HG03521 (cell line): ENCODE measurements around the gene HADH.
"Not testable (repeated sequence)": the region's sequence is repeated elsewhere in the genome, so short reads cannot be mapped to it uniquely, and the experiment has no call there.

ENCODE experiments used
- ATAC-seq: cut with Tn5 transposase; IDR thresholded peaks from one replicate; pipeline ENCODE4 v1.9.1; 2021; ENCODE audit warnings: mild to moderate bottlenecking, moderate library complexity; ENCODE audit not compliant: unreplicated experiment

HADH gene

GRCh38 chr4:107989537-107990386, at the start of gene HADH:
HADH (plus strand) TSS chr4:107989889; CDS start chr4:107989933, 44 bp downstream.
- ATAC-seq, result peak; percentile 99

- ATAC-seq, result no peak
These were observed 43.9 kb upstream of the HADH start for GRCh38 chr4:107945809-107946208.

GRCh38 chr4:107950746-107951540, 38.7 kb upstream of the HADH start:
- ATAC-seq, result no peak

DNA sequence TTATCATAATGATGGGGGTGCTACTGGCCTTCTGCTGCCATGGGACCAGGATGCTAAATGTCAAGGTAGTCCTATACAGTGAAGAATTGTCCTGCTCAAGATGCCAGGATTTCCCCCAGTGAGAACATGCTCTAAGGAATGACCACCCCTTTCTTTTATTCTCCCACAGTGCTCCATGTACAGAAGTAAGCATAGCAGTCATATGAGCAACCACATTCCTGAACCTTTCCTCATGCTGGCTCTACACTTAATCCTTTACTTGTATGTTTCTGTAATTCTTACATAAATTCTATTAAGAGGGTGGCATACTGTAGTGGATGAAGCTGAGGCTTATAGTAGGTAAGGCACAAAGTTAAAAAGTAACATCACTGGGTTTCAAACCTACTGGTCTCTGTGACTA, 38.1 kb upstream of the HADH start:
- no peak for ATAC-seq

- no peak for ATAC-seq
These were observed 33.7 kb upstream of the HADH start for GRCh38 chr4:107956011-107956410.

GRCh38 chr4:107966903-107967302, 22.8 kb upstream of the HADH start:
- ATAC-seq, result no peak

DNA sequence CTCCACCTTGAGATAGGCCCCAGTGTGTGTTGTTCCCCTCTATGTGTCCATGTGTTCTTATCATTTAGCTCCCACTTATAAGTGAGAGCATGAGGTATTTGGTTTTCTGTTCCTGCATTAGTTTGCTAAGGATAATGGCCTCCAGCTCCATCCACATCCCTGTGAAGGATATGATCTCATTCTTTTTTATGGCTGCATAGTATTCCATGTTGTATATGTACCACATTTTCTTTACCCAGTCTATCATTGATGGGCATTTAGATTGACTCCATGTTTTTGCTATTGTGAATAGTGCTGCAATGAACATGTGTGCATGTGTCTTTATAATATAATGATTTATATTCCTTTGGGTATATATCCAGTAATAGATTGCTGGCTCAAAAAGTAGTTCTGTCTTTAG, 22.2 kb upstream of the HADH start:
- ATAC-seq, result not testable (repeated sequence)

GRCh38 chr4:107967921-107968320, 21.8 kb upstream of the HADH start:
- not testable (repeated sequence) for ATAC-seq

DNA sequence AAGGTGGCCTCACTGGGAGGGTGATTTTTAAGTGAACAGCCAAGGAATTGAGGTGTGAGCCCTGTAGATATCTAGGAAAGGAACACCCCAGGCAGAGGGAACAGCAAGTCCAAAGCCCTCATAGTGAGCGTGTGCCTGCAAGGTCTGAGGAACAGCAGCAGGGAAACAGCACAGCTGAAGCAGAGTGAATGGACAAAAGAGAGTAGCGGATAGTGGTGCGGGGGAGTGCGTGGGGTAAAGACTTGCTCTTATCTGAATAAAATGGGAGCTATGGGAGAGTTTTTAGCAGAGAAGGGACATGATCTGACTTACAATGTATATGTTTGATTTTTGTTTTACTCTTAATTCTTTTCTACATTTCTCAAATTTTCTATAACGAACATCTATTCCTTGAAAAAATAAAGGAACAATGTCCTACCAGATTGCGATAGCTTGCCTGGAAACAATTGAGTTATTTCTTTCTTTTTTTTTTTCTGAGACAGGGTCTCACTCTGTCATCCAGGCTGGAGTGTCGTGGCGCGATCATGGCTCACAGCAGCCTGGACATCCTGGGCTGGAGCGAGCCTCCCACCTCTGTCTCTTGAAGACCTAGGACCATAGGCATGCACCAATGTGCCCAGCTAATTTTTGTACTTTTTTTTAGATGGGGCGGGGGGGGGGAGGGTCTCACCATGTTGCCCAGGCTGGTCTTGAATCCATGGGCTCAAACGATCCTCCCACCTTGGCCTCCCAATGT, 19.5 kb upstream of the HADH start:
- ATAC-seq, result no peak

GRCh38 chr4:107972605-107973004, 17.1 kb upstream of the HADH start:
- no peak for ATAC-seq

- ATAC-seq, result no peak
These were observed 15.2 kb upstream of the HADH start for GRCh38 chr4:107974523-107974922.

DNA sequence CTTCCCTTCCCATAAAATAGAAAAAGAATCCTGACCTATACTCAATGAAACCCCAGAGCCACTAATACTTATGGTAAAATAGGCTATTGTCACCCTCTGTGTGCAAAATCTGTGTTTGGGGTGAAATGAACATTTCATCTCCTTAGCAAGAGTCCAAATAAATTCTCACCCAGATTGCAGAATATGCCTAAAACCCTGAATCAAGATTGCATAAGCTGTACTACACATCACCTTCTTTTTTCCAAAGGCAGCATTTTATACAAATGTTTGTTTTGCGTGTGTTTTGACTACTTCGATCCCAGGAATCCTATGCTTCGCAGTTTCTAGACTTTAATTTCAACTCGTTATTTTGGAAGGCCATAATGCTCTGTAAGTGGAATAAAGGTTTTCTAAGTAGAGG, 12.2 kb upstream of the HADH start:
- ATAC-seq, result no peak

DNA sequence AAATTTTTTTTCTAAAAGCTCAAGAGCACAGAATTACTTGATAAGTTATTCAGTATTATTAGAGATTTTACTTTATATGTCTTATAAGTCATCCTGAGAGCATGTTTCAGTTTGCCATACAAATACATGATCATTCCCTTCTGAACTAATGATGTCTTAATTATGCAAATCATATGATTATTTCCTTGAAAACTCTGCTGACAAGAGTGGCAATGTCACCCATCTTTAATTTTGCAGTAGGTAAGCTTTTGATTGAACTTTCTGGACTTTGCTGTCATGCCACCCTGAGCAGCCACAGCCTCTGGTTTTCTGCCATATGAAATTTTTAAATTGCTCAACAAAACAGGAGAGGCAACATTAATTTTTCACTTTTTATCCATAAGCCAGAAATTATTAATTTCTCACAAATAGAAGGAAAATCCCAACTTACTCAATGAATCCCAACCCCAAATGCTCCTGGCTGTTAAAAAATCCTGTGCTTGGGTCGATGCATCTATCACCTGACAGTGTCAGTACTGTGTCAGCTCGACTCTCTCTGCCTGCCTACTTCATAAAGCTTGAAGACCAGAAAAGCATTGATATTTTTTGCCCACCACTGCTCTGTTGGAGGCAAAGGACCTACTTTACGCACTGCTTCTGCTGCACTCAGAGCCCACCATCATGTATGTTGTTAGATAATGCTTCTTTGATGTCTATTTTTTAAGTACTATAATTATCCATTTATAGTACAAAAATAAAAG, 11.6 kb upstream of the HADH start:
- ATAC-seq, result no peak

GRCh38 chr4:107978716-107979451, 10.8 kb upstream of the HADH start:
- no peak for ATAC-seq

GRCh38 chr4:107987916-107988762, 1.6 kb upstream of the HADH start:
- no peak for ATAC-seq

- no peak for ATAC-seq
These were observed 990 bp upstream of the HADH start for GRCh38 chr4:107988763-107989035.

- no peak for ATAC-seq
These were observed 540 bp upstream of the HADH start for GRCh38 chr4:107989162-107989536.

GRCh38 chr4:107991945-107992630, 2.4 kb downstream of the HADH start:
- ATAC-seq, result no peak

DNA sequence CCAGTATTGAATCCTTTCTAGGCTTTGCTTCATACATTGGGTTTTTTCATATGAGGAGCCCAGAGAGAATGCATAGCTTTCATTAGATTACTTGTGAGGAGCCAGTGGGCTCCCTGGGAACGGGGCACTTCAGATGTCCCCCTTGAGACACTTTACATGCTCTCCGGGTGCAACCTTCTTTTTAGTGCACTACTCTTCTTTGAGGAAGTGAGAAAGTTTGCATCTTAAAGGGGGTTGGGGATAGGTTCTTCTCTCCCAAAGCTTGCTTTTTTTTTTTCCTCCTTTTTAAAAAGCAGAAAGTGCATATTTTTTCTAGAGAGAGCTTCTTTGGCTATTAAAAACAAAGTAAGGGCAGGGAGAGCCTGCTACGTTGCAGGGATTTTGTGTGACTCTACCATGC, 4.3 kb downstream of the HADH start:
- ATAC-seq, result no peak
